Activated CD8-positive, alpha-beta memory T cell treated with anti-CD3 and anti-CD28 coated beads for 24 hours (primary cell): ENCODE measurements around the gene PPP1R8.
A peak's percentile ranks its signal among the peaks of the same experiment; 100 is the strongest.
"Not testable (repeated sequence)": the region's sequence is repeated elsewhere in the genome, so short reads cannot be mapped to it uniquely, and the experiment has no call there.

Source experiments
- DNase-seq: peaks from one replicate; pipeline ENCODE4 v3.0.0-alpha.2; 2020

Gene PPP1R8

DNA sequence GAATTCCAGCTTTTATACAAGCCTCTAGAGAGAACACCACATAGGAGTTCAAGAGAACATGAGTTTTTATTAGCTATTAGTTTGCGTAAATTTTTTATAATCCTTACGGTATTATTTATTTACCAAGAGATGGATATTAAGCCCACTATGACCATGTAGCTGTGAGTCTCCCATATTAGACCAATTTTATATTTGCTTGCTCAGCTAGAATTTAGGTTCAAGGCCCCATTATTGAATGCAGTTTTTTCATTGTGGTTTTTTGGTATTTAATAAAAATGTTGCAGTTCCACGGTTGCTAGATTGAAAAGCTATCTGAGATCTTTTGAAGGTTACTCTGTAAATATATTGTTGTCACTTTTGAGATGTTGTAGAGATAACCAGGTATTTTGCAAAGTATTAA, 2.9 kb downstream of the PPP1R8 start:
- DNase-seq: no peak

GRCh38 chr1:27835046-27835445, 4.5 kb downstream of the PPP1R8 start:
- DNase-seq: no peak

DNA sequence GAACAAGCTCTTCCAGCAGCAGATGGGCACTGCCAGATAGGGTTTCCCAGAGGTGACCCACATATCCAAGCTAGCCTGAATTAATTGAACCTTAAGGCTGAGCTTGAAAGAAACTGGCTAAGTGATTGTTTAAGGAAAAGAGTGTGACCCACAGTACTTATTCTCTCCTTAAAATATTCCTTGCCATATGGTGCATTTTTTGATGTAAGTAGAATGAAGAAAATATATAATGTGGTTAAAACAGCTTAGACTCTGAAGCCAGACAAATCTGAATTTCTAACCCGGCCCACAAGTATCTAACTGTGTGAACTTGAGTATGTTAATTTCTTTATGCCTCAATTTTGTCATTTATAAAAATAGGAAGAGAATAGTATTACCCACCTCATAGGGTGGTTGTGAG, 4.9 kb downstream of the PPP1R8 start:
- DNase-seq: no peak

DNA sequence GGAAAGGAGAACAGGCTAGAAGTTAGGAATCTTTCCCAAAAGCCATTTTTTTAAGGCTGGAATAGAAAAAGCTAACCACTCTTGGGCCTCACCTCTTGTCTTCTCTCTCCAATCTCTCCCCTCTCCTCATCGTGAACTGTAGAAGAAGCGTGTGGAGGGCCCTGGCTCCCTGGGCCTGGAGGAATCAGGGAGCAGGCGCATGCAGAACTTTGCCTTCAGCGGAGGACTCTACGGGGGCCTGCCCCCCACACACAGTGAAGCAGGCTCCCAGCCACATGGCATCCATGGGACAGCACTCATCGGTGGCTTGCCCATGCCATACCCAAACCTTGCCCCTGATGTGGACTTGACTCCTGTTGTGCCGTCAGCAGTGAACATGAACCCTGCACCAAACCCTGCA, 19.4 kb downstream of the PPP1R8 start:
- no peak for DNase-seq

DNA sequence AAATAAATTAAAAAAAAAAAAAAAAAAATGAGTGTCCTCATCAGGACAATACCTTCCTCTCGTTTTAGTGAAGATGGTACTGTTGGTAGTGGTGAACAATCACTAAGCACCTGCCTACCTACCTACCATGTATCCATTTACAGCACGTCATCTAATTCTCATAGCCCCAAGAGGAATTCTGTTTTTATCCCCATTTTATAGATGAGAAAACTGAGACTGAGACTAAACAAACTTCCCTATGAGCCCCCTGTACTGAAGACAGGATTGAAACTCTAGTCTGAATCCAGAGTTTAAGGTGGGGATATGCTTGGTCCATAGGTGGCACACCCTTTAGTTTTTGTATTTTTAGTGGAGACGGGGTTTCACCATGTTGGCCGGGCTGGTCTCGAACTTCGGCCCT, 24.5 kb downstream of the PPP1R8 start:
- DNase-seq: no peak

GRCh38 chr1:27856561-27857343, 26.2 kb downstream of the PPP1R8 start:
- DNase-seq: no peak

GRCh38 chr1:27857552-27857951, 27.0 kb downstream of the PPP1R8 start:
- not testable (repeated sequence) for DNase-seq

DNA sequence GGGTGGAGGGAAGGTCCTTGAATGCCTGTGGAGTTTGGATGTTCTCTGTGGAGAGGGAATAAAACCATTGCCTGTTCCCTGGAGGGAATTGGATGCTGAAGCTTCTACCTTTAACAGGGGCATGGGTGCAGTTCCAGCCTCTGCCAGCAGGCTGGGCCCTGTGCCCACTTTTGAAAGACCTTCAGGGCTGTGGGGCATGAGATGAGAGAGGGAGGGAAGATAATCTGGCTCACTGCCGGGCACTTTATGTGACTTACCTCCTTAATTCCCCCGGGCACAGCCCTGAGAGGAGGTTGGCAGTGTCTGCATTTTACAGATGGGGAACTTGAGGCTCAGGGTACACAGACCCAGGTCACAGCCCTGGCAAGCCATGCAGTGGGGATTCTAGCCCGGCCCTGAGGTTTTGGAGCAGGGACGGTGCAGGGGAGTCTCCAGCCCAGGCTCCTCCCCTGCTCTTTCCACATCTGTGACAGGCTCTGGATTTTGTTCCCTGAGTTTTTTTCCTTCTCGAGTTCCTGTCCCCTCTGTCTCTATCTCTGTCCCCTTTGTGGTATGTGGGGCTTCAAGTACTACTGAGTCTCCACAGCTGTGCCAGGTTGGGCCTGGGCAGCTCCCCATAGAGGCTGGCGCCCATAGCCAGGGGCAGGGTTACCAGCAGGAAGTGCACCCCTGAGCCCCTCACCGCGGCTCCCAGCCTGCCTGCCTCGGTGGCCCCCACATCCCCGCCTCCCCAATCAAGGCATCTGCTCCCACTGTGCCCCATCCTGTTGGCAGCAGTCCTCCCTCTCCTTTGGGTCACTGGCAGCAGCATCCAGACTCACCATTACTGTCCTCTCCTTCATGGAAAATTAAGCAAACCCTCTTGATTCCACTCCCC, 27.7 kb downstream of the PPP1R8 start:
- peak; percentile 94 for DNase-seq

- DNase-seq: no peak
Measured at GRCh38 chr1:27858949-27859576, 28.5 kb downstream of the PPP1R8 start.

GRCh38 chr1:27861436-27861835, 30.9 kb downstream of the PPP1R8 start:
- DNase-seq: no peak

DNA sequence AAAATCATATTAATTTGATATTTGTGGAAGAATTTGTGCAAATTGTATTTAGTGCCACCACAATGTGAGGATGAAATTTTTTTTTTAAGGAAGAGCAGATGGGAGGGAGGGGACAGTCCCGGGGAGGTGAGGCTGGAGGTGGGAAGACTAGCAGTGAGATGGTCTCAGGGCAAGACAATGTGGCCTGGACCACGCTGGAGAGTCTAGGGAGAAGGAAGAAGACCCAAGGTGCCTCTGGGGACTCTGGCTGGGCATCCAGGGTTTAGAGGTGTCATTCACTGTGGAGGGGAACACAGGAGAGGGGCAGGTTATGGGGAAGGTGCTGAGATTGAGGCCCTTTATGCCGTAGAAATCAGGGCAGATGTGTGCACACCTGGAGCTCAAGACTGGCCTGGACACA, 31.4 kb downstream of the PPP1R8 start:
- DNase-seq: no peak

GRCh38 chr1:27862671-27863537, 32.3 kb downstream of the PPP1R8 start:
- no peak for DNase-seq

- DNase-seq: no peak
Measured at GRCh38 chr1:27863538-27863915, 32.9 kb downstream of the PPP1R8 start.

- DNase-seq: no peak
Measured at GRCh38 chr1:27864264-27864895, 33.8 kb downstream of the PPP1R8 start.

GRCh38 chr1:27865821-27866220, 35.2 kb downstream of the PPP1R8 start:
- DNase-seq: no peak

GRCh38 chr1:27868556-27868931, 38.0 kb downstream of the PPP1R8 start:
- DNase-seq: no peak

DNA sequence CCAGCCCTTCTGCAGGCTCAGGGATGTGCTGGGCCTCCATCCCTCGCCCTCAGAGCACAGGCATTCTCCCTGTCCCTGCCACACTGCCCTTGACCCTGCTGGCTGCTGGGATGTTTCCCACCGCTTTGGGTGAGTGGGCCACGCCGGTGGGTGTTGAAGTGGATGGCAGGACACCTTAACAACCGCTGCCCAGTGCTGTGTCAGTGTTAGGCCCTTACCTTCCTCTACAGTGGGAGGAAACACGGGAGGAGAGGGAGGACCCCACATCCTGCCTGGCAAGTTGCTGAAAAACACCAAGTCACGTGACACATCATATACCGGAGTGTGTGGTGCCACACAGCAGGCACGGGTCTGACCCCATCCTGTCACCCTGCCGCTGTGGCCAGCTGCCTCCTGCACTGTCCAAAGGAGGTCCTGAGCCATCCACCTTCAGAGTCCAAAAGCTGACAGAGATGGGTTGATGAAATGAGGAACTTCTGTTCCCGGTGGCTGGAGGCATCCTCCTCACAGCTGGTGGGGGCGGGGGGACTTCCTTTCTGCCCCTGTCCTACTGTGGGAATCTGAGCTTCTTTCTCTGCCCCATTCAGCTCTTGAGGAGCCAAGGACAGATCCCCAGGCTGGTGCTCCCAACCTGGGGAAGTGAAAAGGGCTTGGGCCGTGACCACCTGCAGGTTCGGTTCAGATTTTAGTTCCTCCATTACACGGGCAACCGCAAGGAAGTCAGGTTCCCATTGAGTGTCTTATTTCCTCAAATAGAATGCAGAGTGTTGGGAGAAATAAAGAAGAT, 38.5 kb downstream of the PPP1R8 start:
- DNase-seq: peak; percentile 85

DNA sequence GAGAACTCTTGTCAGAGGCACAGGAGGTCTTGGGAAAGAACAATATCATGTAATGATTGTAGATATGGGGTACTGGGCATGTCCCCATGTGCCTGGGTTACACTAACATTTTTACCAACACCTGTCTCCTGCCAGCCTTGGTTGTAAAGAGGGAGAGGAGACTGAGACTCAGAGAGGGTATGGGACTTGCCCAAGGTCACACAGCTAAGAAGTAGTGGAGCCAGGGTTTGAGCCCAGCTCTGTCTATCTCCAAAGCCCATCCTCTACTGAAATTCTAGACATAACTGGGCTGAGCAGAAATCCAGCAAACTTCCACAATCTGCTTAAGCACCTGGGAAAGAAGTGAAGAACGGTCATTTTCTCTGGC, 39.1 kb downstream of the PPP1R8 start:
- no peak for DNase-seq

DNA sequence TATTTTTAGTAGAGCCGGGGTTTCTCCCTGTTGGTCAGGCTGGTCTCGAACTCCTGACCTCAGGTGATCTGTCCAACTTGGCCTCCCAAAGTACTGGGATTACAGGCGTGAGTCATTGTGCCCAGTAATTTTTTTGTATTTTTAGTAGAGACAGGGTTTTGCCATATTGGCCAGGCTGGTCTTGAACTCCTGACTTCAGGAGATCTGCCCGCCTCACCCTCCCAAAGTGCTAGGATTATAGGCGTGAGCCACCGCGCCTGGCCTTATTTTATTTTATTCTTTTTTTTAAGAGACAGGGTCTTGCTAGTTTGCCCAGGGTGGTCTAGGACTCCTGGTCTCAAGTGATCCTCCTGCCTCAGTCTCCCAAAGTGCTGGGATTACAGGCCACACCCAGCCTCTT, 40.5 kb downstream of the PPP1R8 start:
- DNase-seq: not testable (repeated sequence)

DNA sequence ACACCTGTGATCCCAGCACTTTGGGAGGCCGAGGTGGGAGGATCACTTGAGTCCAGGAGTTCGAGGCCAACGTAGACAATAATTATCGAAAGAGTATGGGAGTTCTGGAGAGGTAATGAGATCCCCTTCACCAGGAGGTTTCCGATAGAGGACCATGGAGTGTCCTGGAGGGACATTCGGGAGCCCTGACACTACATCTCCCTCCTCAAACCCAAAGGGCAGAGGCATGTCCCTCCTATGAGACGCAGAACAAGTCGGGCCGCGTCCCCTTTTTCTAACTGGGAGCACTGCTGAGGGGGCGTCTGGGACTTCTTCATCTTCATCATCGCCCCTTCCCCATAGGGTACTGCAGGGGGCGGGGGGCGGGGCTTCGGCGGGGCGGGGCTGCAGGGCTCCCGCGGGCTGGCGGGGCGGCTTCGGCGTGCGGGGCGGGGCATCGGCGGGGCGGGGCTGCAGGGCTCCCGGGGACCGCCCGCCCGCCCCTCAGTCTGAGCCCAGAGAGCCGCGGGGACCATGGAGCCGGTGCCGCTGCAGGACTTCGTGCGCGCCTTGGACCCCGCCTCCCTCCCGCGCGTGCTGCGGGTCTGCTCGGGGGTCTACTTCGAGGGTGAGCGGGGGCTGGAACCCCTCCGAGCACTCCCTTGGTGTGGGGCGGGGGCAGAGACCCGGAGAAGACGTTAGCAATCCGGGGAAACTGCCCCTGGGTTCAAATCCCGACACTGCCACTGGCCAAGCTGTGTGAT, 41.6 kb downstream of the PPP1R8 start, which contains the start of gene THEMIS2:
Gene THEMIS2 (plus strand): TSS at position 486 of the 743 bp plus-strand sequence. CDS start 28 bp downstream, at position 514.
- peak; percentile 88 for DNase-seq
